Neural progenitor cell (in vitro differentiated cells): ENCODE data around the gene DSCAML1.

Source experiments
- EZH2 ChIP-seq: fragments of 200-600 bp; sonication (generic); IDR thresholded peaks from 2 replicates; pipeline ENCODE4 v1.6.1; 2017; ENCODE audit warnings: antibody characterized with exemption, mild to moderate bottlenecking, moderate library complexity
- EZH2phosphoT487 ChIP-seq: fragments of 200-600 bp; sonication (generic); IDR thresholded peaks from 2 replicates; pipeline ENCODE4 v1.6.1; 2017; ENCODE audit warnings: antibody characterized with exemption
- TF ChIP-seq, protein P1 (sequence below): fragments of 200-600 bp; sonication (generic); IDR thresholded peaks from 2 replicates; pipeline ENCODE4 v1.5.1; 2017; ENCODE audit warnings: antibody characterized with exemption, mild to moderate bottlenecking

DNA sequence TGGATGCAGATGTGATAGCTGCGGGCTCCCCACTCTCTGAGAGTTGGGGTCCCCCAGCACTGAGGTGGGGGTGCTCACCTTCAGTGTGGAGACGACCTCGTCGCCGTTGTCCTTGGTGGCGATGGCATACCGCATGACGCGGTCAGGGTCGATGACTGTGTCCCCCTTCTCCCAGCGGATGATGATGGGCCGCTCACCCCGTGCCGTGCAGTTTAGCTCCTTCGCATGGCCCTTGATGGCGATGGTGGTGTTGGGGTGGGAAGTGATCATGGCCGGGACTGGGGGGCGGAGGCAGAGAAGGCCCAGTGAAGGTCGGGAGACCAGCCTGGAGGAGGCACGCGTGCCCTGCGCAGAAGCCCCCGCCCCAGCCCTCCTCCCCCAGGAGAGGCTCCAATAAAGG is 315.1 kb downstream of the DSCAML1 start:
- TF ChIP-seq, protein P1, sequence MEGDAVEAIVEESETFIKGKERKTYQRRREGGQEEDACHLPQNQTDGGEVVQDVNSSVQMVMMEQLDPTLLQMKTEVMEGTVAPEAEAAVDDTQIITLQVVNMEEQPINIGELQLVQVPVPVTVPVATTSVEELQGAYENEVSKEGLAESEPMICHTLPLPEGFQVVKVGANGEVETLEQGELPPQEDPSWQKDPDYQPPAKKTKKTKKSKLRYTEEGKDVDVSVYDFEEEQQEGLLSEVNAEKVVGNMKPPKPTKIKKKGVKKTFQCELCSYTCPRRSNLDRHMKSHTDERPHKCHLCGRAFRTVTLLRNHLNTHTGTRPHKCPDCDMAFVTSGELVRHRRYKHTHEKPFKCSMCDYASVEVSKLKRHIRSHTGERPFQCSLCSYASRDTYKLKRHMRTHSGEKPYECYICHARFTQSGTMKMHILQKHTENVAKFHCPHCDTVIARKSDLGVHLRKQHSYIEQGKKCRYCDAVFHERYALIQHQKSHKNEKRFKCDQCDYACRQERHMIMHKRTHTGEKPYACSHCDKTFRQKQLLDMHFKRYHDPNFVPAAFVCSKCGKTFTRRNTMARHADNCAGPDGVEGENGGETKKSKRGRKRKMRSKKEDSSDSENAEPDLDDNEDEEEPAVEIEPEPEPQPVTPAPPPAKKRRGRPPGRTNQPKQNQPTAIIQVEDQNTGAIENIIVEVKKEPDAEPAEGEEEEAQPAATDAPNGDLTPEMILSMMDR, result no peak
- no peak for TF ChIP-seq EZH2
- no peak for TF ChIP-seq EZH2phosphoT487
